WTC11 (cell line): ENCODE measurements around the gene CIT. TPM values are rescaled to one million over a fixed set of nuclear protein-coding genes. Genes with fewer than 3 reads are reported as not detected.

Source experiments
- ATAC-seq: fragments of 200-7000 bp; cut with Tn5 transposase; 2 replicates; pipeline ENCODE4 v1.10.0; 2021; ENCODE audit warnings: mild to moderate bottlenecking, moderate library complexity
- CTCF ChIA-PET: fragments of 300-600 bp; sonication (Branson Sonifier 250); formaldehyde crosslinking; loops from one replicate; lab custom pipeline; 2021; ENCODE audit warnings: antibody characterized with exemption; lab: Charles Lee
- POLR2A ChIA-PET: fragments of 350-600 bp; sonication (Branson Sonifier 250); formaldehyde crosslinking; loops from one replicate; lab custom pipeline; 2021; ENCODE audit warnings: antibody characterized with exemption; lab: Charles Lee
- DNase-seq: peaks from one replicate; pipeline ENCODE4 v3.0.0; 2021; ENCODE audit warnings: low spot score
- H3K27ac Mint-ChIP-seq: 2 replicates; pipeline ENCODE4 v1.8.0; 2021; ENCODE audit warnings: mixed read lengths
- H3K27me3 Mint-ChIP-seq: 2 replicates; pipeline ENCODE4 v1.8.0; 2021; ENCODE audit warnings: low read depth, mild to moderate bottlenecking, moderate library complexity, mixed read lengths
- H3K36me3 Mint-ChIP-seq: 2 replicates; pipeline ENCODE4 v1.8.0; 2021; ENCODE audit warnings: mixed read lengths
- H3K4me1 Mint-ChIP-seq: 2 replicates; pipeline ENCODE4 v1.8.0; 2022; ENCODE audit warnings: mixed read lengths
- H3K4me3 Mint-ChIP-seq: 2 replicates; pipeline ENCODE4 v1.8.0; 2021; ENCODE audit warnings: mild to moderate bottlenecking, moderate library complexity, mixed read lengths
- H3K9me3 Mint-ChIP-seq: 2 replicates; pipeline ENCODE4 v1.8.0; 2021; ENCODE audit warnings: mixed read lengths
- ETV6 ChIP-seq: sonication (generic); formaldehyde crosslinking; IDR thresholded peaks from 2 replicates; pipeline ENCODE4 v1.8.1; 2022; ENCODE audit warnings: mild to moderate bottlenecking, missing genetic modification reagents
- HMGA2 ChIP-seq: fragments of 250-450 bp; sonication (Bioruptor Pico); IDR thresholded peaks from 2 replicates; pipeline ENCODE4 v1.4.0; 2021; ENCODE audit warnings: mild to moderate bottlenecking, moderate library complexity
- MXD4 ChIP-seq: fragments of 250-450 bp; sonication (Bioruptor Pico); IDR thresholded peaks from 2 replicates; pipeline ENCODE4 v1.8.0; 2021; ENCODE audit warnings: mild to moderate bottlenecking, moderate library complexity, borderline replicate concordance
- RORB ChIP-seq: fragments of 250-450 bp; sonication (Bioruptor Pico); IDR thresholded peaks from 2 replicates; pipeline ENCODE4 v1.9.0; 2021; ENCODE audit warnings: mild to moderate bottlenecking
- SP1 ChIP-seq: sonication (generic); formaldehyde crosslinking; conservative IDR thresholded peaks from 2 replicates; pipeline ENCODE4 v1.8.1; 2022; ENCODE audit warnings: missing genetic modification reagents
- TEAD1 ChIP-seq: sonication (generic); formaldehyde crosslinking; IDR thresholded peaks from 2 replicates; pipeline ENCODE4 v1.8.0; 2022; ENCODE audit warnings: mild to moderate bottlenecking, missing genetic modification reagents
- ZNF232 ChIP-seq: sonication (generic); formaldehyde crosslinking; IDR thresholded peaks from 2 replicates; pipeline ENCODE4 v1.8.0; 2022; ENCODE audit warnings: mild to moderate bottlenecking, missing genetic modification reagents
- ZNF317 ChIP-seq: sonication (generic); formaldehyde crosslinking; IDR thresholded peaks from 2 replicates; pipeline ENCODE4 v1.8.1; 2023; ENCODE audit warnings: low read depth, mild to moderate bottlenecking, moderate library complexity, missing genetic modification reagents, borderline replicate concordance
- ZNF671 ChIP-seq: fragments of 250-450 bp; sonication (Bioruptor Pico); IDR thresholded peaks from 2 replicates; pipeline ENCODE4 v1.8.0; 2021; ENCODE audit warnings: mild to moderate bottlenecking
- total RNA-seq: library from RNA; stranded (reverse); gene quantifications from 3 replicates; pipeline ENCODE4 v1.2.3, GENCODE V29; 2021
- TF ChIP-seq, protein P1 (sequence below): sonication (generic); formaldehyde crosslinking; IDR thresholded peaks from 2 replicates; pipeline ENCODE4 v1.8.1; 2022; ENCODE audit warnings: low read depth, missing genetic modification reagents, borderline replicate concordance
- TF ChIP-seq, protein P2 (sequence below): sonication (generic); formaldehyde crosslinking; IDR thresholded peaks from 2 replicates; pipeline ENCODE4 v1.8.0; 2023; ENCODE audit warnings: mild to moderate bottlenecking, missing genetic modification reagents
- TF ChIP-seq, protein P3 (sequence below): fragments of 250-450 bp; sonication (Bioruptor Pico); IDR thresholded peaks from 2 replicates; pipeline ENCODE4 v1.9.0; 2021; ENCODE audit warnings: mild to moderate bottlenecking, borderline replicate concordance
- TF ChIP-seq, protein P4 (sequence below): sonication (generic); formaldehyde crosslinking; IDR thresholded peaks from 2 replicates; pipeline ENCODE4 v1.8.0; 2022; ENCODE audit warnings: mild to moderate bottlenecking, missing genetic modification reagents
- TF ChIP-seq, protein P5 (sequence below): sonication (generic); formaldehyde crosslinking; IDR thresholded peaks from 2 replicates; pipeline ENCODE4 v1.8.0; 2023; ENCODE audit warnings: missing genetic modification reagents, mild to moderate bottlenecking, borderline replicate concordance
- TF ChIP-seq, protein P6 (sequence below): sonication (generic); formaldehyde crosslinking; IDR thresholded peaks from 2 replicates; pipeline ENCODE4 v1.8.1; 2023; ENCODE audit warnings: mild to moderate bottlenecking, missing genetic modification reagents
- TF ChIP-seq, protein P7 (sequence below): sonication (generic); formaldehyde crosslinking; IDR thresholded peaks from 2 replicates; pipeline ENCODE4 v1.8.0; 2022; ENCODE audit warnings: mild to moderate bottlenecking, missing genetic modification reagents

Gene CIT
- total RNA-seq, 1 experiment from 2014 or later: 65.4 TPM

DNA sequence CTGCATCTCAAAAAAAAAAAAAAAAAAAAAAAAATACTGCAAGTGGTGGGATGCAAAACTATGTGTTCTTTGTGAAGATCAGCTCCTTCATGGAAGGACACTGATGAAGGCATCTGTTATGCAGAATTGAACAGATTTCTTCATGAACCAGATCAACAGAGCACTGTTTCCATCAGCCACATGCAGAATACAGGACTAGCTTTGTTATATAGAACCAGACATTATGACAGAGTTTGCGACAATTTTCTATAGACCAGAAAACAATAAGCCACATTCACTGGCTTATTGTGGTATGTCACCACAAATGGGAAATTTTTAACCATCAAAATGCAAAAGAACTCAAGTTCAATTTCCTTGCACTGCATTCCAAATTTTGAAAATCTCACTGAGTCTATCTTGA lies 34.7 kb downstream of the CIT start:
- ATAC-seq: no peak
- H3K27ac Mint-ChIP-seq: no peak overlapping the region
- no peak for DNase-seq
- ChIA-PET CTCF (no interaction called here), POLR2A (interaction anchor here (0.7 kb wide), 1 partner anchor 140 kb away, joined by 11 read pairs; no protein-coding TSS in a partner anchor)
- peaks cover 6% of the 10 kb centered on the region for H3K9me3 Mint-ChIP-seq
- no peaks in the 10 kb centered on the region for H3K27me3 Mint-ChIP-seq
- no peak overlapping the region for H3K4me3 Mint-ChIP-seq
- H3K36me3 Mint-ChIP-seq: peaks cover 69% of the 10 kb centered on the region
- no peaks in the 10 kb centered on the region for H3K4me1 Mint-ChIP-seq
- TF ChIP-seq, protein P1, sequence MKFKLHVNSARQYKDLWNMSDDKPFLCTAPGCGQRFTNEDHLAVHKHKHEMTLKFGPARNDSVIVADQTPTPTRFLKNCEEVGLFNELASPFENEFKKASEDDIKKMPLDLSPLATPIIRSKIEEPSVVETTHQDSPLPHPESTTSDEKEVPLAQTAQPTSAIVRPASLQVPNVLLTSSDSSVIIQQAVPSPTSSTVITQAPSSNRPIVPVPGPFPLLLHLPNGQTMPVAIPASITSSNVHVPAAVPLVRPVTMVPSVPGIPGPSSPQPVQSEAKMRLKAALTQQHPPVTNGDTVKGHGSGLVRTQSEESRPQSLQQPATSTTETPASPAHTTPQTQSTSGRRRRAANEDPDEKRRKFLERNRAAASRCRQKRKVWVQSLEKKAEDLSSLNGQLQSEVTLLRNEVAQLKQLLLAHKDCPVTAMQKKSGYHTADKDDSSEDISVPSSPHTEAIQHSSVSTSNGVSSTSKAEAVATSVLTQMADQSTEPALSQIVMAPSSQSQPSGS (CRISPR knock-in tag): no peak
- TF ChIP-seq MXD4: no peak
- no peak for TF ChIP-seq HMGA2 (CRISPR knock-in tag)
- no peak for TF ChIP-seq ETV6 (CRISPR knock-in tag)
- TF ChIP-seq, protein P2, sequence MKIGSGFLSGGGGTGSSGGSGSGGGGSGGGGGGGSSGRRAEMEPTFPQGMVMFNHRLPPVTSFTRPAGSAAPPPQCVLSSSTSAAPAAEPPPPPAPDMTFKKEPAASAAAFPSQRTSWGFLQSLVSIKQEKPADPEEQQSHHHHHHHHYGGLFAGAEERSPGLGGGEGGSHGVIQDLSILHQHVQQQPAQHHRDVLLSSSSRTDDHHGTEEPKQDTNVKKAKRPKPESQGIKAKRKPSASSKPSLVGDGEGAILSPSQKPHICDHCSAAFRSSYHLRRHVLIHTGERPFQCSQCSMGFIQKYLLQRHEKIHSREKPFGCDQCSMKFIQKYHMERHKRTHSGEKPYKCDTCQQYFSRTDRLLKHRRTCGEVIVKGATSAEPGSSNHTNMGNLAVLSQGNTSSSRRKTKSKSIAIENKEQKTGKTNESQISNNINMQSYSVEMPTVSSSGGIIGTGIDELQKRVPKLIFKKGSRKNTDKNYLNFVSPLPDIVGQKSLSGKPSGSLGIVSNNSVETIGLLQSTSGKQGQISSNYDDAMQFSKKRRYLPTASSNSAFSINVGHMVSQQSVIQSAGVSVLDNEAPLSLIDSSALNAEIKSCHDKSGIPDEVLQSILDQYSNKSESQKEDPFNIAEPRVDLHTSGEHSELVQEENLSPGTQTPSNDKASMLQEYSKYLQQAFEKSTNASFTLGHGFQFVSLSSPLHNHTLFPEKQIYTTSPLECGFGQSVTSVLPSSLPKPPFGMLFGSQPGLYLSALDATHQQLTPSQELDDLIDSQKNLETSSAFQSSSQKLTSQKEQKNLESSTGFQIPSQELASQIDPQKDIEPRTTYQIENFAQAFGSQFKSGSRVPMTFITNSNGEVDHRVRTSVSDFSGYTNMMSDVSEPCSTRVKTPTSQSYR (CRISPR knock-in tag): no peak
- TF ChIP-seq, protein P3, sequence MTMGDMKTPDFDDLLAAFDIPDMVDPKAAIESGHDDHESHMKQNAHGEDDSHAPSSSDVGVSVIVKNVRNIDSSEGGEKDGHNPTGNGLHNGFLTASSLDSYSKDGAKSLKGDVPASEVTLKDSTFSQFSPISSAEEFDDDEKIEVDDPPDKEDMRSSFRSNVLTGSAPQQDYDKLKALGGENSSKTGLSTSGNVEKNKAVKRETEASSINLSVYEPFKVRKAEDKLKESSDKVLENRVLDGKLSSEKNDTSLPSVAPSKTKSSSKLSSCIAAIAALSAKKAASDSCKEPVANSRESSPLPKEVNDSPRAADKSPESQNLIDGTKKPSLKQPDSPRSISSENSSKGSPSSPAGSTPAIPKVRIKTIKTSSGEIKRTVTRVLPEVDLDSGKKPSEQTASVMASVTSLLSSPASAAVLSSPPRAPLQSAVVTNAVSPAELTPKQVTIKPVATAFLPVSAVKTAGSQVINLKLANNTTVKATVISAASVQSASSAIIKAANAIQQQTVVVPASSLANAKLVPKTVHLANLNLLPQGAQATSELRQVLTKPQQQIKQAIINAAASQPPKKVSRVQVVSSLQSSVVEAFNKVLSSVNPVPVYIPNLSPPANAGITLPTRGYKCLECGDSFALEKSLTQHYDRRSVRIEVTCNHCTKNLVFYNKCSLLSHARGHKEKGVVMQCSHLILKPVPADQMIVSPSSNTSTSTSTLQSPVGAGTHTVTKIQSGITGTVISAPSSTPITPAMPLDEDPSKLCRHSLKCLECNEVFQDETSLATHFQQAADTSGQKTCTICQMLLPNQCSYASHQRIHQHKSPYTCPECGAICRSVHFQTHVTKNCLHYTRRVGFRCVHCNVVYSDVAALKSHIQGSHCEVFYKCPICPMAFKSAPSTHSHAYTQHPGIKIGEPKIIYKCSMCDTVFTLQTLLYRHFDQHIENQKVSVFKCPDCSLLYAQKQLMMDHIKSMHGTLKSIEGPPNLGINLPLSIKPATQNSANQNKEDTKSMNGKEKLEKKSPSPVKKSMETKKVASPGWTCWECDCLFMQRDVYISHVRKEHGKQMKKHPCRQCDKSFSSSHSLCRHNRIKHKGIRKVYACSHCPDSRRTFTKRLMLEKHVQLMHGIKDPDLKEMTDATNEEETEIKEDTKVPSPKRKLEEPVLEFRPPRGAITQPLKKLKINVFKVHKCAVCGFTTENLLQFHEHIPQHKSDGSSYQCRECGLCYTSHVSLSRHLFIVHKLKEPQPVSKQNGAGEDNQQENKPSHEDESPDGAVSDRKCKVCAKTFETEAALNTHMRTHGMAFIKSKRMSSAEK (CRISPR knock-in tag): no peak
- TF ChIP-seq, protein P4, sequence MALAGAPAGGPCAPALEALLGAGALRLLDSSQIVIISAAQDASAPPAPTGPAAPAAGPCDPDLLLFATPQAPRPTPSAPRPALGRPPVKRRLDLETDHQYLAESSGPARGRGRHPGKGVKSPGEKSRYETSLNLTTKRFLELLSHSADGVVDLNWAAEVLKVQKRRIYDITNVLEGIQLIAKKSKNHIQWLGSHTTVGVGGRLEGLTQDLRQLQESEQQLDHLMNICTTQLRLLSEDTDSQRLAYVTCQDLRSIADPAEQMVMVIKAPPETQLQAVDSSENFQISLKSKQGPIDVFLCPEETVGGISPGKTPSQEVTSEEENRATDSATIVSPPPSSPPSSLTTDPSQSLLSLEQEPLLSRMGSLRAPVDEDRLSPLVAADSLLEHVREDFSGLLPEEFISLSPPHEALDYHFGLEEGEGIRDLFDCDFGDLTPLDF: no peak
- TF ChIP-seq SP1 (CRISPR knock-in tag): no peak
- TF ChIP-seq ZNF232 (CRISPR knock-in tag): no peak
- no peak for TF ChIP-seq RORB
- no peak for TF ChIP-seq ZNF317
- TF ChIP-seq, protein P5, sequence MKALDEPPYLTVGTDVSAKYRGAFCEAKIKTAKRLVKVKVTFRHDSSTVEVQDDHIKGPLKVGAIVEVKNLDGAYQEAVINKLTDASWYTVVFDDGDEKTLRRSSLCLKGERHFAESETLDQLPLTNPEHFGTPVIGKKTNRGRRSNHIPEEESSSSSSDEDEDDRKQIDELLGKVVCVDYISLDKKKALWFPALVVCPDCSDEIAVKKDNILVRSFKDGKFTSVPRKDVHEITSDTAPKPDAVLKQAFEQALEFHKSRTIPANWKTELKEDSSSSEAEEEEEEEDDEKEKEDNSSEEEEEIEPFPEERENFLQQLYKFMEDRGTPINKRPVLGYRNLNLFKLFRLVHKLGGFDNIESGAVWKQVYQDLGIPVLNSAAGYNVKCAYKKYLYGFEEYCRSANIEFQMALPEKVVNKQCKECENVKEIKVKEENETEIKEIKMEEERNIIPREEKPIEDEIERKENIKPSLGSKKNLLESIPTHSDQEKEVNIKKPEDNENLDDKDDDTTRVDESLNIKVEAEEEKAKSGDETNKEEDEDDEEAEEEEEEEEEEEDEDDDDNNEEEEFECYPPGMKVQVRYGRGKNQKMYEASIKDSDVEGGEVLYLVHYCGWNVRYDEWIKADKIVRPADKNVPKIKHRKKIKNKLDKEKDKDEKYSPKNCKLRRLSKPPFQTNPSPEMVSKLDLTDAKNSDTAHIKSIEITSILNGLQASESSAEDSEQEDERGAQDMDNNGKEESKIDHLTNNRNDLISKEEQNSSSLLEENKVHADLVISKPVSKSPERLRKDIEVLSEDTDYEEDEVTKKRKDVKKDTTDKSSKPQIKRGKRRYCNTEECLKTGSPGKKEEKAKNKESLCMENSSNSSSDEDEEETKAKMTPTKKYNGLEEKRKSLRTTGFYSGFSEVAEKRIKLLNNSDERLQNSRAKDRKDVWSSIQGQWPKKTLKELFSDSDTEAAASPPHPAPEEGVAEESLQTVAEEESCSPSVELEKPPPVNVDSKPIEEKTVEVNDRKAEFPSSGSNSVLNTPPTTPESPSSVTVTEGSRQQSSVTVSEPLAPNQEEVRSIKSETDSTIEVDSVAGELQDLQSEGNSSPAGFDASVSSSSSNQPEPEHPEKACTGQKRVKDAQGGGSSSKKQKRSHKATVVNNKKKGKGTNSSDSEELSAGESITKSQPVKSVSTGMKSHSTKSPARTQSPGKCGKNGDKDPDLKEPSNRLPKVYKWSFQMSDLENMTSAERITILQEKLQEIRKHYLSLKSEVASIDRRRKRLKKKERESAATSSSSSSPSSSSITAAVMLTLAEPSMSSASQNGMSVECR: no peak
- TF ChIP-seq, protein P6, sequence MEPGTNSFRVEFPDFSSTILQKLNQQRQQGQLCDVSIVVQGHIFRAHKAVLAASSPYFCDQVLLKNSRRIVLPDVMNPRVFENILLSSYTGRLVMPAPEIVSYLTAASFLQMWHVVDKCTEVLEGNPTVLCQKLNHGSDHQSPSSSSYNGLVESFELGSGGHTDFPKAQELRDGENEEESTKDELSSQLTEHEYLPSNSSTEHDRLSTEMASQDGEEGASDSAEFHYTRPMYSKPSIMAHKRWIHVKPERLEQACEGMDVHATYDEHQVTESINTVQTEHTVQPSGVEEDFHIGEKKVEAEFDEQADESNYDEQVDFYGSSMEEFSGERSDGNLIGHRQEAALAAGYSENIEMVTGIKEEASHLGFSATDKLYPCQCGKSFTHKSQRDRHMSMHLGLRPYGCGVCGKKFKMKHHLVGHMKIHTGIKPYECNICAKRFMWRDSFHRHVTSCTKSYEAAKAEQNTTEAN (CRISPR knock-in tag): no peak
- TF ChIP-seq, protein P7, sequence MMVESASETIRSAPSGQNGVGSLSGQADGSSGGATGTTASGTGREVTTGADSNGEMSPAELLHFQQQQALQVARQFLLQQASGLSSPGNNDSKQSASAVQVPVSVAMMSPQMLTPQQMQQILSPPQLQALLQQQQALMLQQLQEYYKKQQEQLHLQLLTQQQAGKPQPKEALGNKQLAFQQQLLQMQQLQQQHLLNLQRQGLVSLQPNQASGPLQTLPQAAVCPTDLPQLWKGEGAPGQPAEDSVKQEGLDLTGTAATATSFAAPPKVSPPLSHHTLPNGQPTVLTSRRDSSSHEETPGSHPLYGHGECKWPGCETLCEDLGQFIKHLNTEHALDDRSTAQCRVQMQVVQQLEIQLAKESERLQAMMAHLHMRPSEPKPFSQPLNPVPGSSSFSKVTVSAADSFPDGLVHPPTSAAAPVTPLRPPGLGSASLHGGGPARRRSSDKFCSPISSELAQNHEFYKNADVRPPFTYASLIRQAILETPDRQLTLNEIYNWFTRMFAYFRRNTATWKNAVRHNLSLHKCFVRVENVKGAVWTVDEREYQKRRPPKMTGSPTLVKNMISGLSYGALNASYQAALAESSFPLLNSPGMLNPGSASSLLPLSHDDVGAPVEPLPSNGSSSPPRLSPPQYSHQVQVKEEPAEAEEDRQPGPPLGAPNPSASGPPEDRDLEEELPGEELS (CRISPR knock-in tag): no peak
- no peak for TF ChIP-seq TEAD1 (CRISPR knock-in tag)
- no peak for TF ChIP-seq ZNF671 (CRISPR knock-in tag)
